GM19452 (cell line): ENCODE data around the gene RIMS1.

Source experiments
- ATAC-seq: cut with Tn5 transposase; IDR thresholded peaks from one replicate; pipeline ENCODE4 v1.9.1; 2021; ENCODE audit not compliant: unreplicated experiment

The RIMS1 gene

GRCh38 chr6:72238021-72238420 is 351.7 kb downstream of the RIMS1 start:
- ATAC-seq: no peak

- no peak for ATAC-seq
These were observed 352.6 kb downstream of the RIMS1 start for GRCh38 chr6:72238900-72239299.

- ATAC-seq: no peak
These were observed 359.2 kb downstream of the RIMS1 start for GRCh38 chr6:72245565-72245964.

- no peak for ATAC-seq
These were observed 360.6 kb downstream of the RIMS1 start for GRCh38 chr6:72246926-72247325.

GRCh38 chr6:72248621-72249020 is 362.3 kb downstream of the RIMS1 start:
- ATAC-seq: no peak

- no peak for ATAC-seq
These were observed 364.3 kb downstream of the RIMS1 start for GRCh38 chr6:72250664-72251063.

GRCh38 chr6:72260489-72260888 is 374.1 kb downstream of the RIMS1 start:
- ATAC-seq: no peak

GRCh38 chr6:72261554-72261953 is 375.2 kb downstream of the RIMS1 start:
- ATAC-seq: no peak

GRCh38 chr6:72262254-72262653 is 375.9 kb downstream of the RIMS1 start:
- ATAC-seq: no peak

- ATAC-seq: no peak
These were observed 381.1 kb downstream of the RIMS1 start for GRCh38 chr6:72267470-72267869.

- ATAC-seq: no peak
These were observed 385.2 kb downstream of the RIMS1 start for GRCh38 chr6:72271531-72271930.

GRCh38 chr6:72272958-72273357 is 386.6 kb downstream of the RIMS1 start:
- no peak for ATAC-seq

GRCh38 chr6:72275888-72276287 is 389.5 kb downstream of the RIMS1 start:
- ATAC-seq: no peak

- ATAC-seq: no peak
These were observed 395.9 kb downstream of the RIMS1 start for GRCh38 chr6:72282201-72282600.

- no peak for ATAC-seq
These were observed 397.2 kb downstream of the RIMS1 start for GRCh38 chr6:72283571-72283970.

- ATAC-seq: no peak
These were observed 400.6 kb downstream of the RIMS1 start for GRCh38 chr6:72286911-72287311.

- ATAC-seq: no peak
These were observed 401.5 kb downstream of the RIMS1 start for GRCh38 chr6:72287801-72288200.

- no peak for ATAC-seq
These were observed 402.2 kb downstream of the RIMS1 start for GRCh38 chr6:72288592-72288991.

- ATAC-seq: no peak
These were observed 404.3 kb downstream of the RIMS1 start for GRCh38 chr6:72290620-72291019.

- no peak for ATAC-seq
These were observed 410.0 kb downstream of the RIMS1 start for GRCh38 chr6:72296375-72296774.

- ATAC-seq: no peak
These were observed 419.6 kb downstream of the RIMS1 start for GRCh38 chr6:72305971-72306370.

- ATAC-seq: no peak
These were observed 430.5 kb downstream of the RIMS1 start for GRCh38 chr6:72316675-72317380.

GRCh38 chr6:72321788-72322187 is 435.4 kb downstream of the RIMS1 start:
- ATAC-seq: no peak
